ENCODE measurements around the gene TMEM128.

DNA sequence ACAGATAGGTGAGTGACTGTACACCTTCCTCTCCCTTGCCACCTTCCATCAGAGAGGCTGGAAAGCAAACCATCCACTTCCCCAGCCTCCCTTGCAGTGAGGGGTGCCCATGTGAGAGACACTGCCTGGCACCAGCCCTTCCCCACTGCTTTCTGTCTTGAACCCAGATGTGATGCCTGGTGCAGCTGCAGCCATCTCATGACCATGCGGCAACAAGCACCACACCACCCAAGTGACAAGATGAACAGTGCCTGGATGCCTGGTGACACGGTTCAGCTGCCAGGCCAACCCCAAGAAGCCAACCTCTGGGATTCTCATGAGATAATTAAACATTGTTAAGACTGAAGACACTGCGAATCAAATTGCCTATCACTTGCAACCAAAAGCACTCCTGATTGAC is 52.7 kb downstream of the TMEM128 start:
- TF ChIP-seq POLR2A (IDR thresholded peaks at IDR 0.05) (no peak), CTCF (IDR thresholded peaks at IDR 0.05) (no peak)
